IPS-NIHi11 (cell line): ENCODE data around the gene L2HGDH.

Source experiments
- DNase-seq: peaks from one replicate; pipeline ENCODE4 v3.0.0; 2012; ENCODE audit warnings: mixed read lengths, low spot score

L2HGDH gene

DNA sequence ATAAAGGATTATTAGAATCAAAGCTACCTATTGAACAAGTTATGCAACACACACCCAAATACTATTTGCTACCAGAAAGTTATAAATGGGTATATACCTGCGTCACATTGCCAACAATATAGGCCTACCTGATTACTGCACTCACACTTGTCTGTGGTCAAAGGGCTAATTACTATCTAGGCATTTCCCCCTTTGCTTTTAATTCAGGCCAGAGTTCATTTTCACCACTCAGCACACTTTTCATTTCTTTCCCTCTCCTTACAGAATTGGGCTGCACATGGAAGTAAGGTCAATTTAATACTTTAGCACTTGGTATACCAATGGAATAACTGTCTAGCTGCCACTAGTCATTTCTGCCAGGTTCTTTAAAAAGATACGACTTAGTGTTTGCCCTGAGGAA lies 82.3 kb downstream of the L2HGDH start:
- no peak for DNase-seq

DNA sequence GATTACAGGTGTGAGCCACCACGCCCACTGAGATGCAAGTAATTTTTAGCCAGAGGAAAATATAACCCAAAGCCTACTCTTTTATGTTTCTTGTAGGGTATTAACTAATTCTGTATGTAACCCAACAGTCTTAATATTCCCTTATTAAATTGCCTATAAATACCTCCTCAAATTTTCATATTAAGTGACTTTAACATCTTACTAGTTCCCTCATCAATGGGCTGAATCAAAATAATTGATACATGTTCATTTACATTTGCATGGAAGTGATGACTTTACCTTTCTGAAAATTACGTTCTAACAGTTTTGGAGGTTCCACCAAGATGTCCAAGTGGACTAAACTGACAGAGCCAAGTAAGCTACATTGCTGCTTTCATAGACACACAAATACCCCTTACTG lies 83.7 kb downstream of the L2HGDH start:
- no peak for DNase-seq

DNA sequence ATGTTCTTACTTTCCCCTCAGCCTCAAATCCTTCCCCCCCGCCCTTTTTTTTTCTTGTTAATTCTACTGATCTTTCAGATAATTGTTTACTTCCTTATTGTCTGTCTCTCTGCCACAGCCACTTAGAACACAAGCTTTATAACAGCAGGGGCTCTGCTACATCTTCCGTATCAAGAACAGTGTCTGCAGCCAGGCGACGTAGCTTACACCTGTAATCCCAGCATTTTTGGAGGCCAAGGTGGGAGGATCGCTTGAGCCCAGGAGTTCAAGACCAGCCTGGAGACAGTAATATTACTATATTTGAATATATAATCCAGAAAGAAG lies 86.1 kb downstream of the L2HGDH start:
- no peak for DNase-seq

DNA sequence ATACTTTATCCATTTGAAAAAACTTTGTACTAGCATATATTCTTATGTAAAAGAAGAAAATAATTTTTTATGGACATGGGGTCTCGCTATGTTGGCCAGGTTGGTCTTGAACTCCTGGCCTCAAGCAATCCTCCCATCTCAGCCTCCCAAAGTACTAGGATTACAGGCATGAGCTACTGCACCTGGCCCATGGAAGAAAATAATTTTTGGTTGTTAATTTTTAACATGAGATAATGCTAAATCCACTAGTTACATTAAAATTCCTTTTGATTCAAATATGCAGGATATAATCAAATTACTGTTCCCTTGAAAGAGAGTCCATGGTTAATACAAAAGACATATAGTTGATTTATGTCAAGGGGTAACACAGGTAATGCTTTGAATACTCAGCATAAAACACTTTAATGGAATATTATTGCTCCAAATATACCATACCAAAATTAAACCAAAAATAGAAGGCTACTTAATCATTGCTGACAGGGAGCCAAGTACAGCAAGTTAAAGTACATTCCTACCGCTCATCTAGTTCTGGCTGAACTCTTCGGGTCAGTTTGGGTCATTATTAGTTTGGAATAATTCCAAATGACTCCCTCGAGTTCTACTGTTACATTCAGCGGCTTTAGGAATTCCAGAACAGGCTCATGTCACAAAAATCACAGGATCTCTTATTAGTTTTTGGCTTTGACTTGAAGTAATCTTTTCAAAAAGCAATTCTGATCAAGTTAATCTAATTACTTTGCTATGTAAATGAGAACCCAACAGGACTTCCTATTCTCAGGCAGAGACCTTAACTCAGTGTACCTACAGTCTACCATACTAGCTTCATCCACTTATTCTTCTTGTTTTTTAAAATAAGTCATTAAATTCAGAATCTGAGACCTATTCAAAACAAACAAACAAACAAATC lies 86.7 kb downstream of the L2HGDH start:
- no peak for DNase-seq

DNA sequence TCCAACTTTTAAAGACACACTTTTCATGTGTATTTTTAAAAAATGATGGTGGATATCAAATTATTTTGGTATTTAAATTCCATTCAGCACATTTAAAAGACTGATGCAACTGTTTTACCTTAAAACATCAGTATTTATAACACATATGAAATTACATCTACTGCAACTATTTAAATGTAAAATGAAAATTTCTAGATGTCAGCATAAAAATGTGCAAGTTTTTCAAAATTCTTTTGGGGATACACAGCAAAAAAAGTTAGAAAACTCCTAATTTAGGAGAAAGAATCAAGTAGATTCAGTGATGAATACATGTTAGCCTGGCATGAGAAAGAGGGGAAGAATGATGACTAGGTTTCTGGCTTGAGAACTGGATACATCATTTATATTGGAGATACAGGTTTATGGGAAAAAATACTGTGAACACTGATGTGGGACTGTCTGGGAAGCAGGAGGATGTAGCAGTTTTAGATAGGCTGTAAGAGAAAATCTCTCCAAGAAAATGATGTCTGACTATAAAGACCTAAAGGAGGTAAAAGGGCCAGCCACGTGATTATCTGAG lies 89.9 kb downstream of the L2HGDH start:
- DNase-seq = no peak

DNA sequence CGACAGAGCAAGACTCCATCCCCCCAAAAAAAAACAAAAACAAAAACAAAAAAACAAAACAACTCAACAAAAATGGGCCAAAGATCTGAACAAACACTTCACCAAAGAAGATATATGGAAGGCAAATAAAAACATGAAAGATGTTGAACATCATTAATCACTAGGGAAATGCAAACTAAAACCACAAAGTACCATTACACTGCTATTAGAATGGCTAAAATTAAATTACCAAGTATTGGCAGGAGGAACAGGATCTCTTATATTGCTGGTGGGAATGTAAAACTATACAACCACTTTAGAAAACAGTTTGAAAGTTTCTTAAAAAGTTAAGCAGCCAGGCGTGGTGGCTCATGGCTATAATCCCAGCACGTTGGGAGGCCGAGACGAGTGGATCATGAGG lies 93.5 kb downstream of the L2HGDH start:
- DNase-seq = no peak

DNA sequence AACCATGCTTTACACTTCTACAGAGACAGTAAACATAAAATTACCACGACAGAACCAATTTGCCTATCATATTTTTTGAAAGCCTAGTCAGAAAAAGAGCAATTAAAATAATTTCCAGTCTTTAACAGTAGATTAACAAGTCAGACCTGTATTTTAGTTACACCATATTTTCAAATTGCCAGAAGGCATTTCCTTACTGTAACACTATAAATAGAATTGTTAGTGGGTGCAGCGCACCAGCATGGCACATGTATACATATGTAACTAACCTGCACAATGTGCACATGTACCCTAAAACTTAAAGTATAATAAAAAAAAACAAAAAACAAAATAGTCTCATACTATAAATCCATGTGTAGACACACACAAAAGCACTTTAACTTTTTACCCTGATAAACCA lies 96.6 kb downstream of the L2HGDH start:
- DNase-seq = no peak

DNA sequence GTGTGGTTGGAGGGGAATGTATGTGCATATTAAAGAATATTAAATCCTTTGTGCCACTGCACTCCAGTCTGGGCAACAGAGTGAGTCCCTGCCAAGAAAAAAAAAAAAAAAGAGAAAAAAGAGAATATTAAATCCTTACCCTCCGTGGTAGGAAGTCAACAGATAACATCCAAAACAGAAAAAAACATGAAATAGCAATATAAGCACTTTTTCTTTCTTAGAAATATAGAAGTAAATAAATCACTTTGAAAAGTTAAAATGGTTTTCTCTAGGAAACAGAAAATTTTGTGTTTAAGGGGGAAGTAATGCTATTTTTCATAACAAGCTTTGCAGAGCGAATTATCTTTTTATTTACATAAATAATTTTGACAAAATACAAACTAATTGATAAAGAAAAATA lies 98.2 kb downstream of the L2HGDH start:
- DNase-seq = no peak

DNA sequence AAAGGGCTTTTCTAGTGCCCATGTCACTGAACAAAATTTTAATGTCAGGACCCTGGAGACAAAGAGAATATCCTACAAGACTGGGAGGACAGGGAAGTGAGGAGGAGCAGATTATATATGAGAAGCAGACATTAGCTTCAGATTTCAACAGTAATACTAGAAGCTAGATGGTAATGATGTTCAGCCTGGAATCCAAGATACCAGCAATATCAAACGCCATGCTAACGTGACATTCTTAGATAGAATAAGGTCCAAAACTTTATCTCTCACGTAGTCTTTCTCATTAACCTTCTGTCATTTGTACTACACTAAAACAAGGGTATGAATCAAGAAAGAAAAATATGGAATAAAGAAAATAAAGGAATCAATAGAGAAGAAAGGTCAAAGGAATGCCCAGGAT lies 99.3 kb downstream of the L2HGDH start:
- no peak for DNase-seq

DNA sequence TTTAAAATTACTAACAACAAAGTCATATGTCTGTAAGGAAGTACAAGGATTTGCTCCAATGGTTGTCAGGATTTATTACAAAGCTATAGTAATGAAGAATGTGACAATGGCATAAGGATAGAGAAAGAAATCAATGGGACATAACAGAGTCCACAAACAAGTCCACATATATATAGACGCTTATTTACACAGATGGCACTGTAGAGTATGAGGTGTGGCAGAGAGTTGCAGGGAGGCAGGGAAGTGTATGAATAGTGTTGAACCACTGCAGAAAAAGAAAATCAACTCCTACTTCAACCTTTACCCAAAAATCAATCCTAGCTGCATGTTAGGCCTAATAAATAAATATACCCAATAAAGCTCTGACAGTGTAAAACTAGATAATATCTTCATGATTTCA lies 102.0 kb downstream of the L2HGDH start:
- no peak for DNase-seq

DNA sequence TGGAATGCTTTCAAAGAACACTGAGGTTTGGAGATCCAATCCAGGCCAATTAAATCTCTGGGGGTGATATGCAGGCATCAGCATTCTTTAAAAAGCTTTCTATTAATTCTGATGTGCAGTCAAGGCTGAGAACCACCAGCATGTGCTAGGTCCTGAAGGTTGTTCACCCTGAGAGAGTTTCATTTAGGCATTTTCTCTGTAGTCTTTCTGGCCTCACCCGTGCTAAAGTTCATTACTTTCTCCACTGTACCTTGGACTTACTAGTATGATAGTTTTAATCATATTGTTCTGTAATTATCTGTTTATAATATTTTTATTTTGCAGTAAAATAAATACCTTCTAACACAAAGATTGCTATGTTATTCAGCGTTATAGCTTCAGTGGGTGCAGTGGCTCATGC lies 113.5 kb downstream of the L2HGDH start:
- DNase-seq = no peak

DNA sequence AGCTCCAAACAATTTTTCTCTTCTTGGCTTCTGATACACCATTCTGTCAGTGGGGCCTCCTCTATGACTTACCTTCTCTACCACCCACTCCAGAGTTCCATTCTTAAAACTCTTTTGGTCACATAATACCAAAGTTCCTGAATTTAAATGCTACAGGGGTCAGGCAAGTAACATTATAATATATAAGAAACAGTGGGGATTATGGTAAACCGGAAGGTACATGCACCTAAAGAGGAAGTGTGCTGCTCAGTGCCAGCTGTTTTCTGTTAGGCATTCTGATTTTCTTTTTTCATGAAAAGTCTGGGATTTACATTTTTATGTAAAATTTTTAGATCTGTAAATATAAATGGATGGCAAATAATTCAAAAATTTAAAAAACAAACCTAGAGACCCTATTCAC lies 120.5 kb downstream of the L2HGDH start:
- no peak for DNase-seq
